ENCODE results near the gene CAMTA1.
"Not testable (repeated sequence)": the region's sequence is repeated elsewhere in the genome, so short reads cannot be mapped to it uniquely, and the experiment has no call there.

The CAMTA1 gene, protein sequence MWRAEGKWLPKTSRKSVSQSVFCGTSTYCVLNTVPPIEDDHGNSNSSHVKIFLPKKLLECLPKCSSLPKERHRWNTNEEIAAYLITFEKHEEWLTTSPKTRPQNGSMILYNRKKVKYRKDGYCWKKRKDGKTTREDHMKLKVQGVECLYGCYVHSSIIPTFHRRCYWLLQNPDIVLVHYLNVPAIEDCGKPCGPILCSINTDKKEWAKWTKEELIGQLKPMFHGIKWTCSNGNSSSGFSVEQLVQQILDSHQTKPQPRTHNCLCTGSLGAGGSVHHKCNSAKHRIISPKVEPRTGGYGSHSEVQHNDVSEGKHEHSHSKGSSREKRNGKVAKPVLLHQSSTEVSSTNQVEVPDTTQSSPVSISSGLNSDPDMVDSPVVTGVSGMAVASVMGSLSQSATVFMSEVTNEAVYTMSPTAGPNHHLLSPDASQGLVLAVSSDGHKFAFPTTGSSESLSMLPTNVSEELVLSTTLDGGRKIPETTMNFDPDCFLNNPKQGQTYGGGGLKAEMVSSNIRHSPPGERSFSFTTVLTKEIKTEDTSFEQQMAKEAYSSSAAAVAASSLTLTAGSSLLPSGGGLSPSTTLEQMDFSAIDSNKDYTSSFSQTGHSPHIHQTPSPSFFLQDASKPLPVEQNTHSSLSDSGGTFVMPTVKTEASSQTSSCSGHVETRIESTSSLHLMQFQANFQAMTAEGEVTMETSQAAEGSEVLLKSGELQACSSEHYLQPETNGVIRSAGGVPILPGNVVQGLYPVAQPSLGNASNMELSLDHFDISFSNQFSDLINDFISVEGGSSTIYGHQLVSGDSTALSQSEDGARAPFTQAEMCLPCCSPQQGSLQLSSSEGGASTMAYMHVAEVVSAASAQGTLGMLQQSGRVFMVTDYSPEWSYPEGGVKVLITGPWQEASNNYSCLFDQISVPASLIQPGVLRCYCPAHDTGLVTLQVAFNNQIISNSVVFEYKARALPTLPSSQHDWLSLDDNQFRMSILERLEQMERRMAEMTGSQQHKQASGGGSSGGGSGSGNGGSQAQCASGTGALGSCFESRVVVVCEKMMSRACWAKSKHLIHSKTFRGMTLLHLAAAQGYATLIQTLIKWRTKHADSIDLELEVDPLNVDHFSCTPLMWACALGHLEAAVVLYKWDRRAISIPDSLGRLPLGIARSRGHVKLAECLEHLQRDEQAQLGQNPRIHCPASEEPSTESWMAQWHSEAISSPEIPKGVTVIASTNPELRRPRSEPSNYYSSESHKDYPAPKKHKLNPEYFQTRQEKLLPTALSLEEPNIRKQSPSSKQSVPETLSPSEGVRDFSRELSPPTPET (N-terminal part only)

GRCh38 chr1:6785318-6785727 is at the start of gene CAMTA1:
TSS of gene CAMTA1 (plus strand) at chr1:6785454. CDS start at chr1:6785531, 77 bp downstream.
- no peak for DNase-seq

DNA sequence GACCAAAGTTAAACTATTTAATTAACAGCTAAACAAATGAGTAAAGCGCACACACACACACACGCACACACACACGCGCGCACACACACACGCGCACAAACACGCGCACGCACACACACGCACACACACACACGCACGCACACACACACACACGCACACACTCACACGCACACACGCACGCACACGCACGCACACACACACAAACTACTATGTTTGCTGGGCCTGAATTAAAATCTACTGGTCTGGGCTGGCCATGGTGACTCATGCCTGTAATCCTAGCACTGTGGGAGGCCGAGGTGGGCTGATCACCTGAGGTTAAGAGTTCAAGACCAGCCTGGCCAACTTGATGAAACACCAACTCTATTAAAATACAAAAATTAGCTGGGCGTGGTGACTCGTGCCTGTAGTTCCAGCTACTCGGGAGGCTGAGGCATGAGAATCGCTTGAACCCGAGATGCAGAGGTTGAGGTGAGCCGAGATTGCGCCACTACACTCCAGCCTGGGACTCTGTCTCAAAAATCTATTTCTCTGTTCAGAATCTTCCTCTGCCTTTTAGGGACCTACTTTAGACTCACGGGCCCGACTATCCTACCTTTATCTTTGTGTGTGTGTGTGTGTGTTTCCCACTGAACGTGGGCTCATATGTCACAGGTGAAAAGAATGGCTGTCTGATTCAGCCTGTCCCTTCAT is 46.1 kb upstream of the CAMTA1 start:
- no peak for DNase-seq

- DNase-seq: not testable (repeated sequence)
Observed at GRCh38 chr1:6742676-6743188, 42.5 kb upstream of the CAMTA1 start.

- no peak for DNase-seq
Observed at GRCh38 chr1:6743189-6744101, 41.8 kb upstream of the CAMTA1 start.

- no peak for DNase-seq
Observed at GRCh38 chr1:6745073-6745472, 40.2 kb upstream of the CAMTA1 start.

GRCh38 chr1:6747674-6748073 is 37.6 kb upstream of the CAMTA1 start:
- DNase-seq: no peak

DNA sequence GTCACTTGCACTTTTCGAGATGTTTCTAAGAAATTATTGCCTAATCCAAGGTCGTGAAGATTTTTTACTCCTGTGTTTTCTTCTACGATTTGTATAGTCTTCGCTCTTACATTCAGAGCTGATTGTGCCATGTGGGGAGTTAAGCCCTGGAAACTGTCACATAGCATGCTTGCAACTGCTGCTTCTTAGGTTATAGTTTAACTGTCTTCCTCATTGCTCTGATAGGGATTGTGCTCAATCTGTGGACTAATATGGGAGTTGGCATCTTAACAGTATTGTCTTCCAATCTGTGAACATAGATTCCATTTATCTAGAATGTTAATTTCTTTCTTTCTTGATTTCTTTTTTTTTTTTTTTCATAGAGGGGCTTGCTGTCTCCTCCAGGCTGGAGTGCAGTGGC is 34.8 kb upstream of the CAMTA1 start:
- DNase-seq: no peak

DNA sequence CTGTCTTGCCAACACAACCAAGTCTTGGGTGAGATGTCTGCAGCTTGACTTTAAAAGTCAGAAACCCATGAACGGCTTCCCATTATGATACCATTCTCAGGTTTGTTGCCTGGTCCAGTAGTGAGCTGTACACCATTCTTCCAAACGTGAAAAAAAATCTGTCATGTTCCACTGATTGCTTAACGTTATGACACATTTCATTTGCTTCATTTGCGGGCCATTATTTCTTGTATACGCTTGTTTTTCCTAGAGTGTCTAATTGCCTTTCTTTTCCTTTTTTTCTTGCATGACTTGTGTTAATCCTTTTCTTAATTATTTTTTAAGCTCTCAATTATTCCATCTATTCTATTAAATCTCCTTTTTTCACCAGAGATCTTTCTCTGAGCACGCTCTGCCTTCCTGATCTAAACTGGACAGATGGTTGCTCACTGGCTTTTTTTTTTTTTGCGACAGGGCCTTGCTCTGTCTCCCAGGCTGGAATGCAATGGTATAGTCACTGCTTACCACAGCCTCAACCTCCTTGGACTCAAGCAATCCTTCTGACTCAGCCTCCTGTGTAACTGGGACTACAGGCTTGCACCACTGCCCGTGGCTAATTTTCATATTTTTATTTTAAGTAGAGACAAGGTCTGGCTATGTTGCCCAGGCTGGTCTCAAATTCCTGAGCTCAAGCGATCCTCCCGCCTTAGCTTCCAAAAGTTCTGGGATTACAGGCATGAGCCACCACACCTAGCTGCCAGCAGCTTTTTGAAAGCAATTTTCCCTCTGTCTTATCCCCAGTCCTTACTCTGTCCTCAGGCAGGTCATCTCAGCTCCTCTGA is 31.7 kb upstream of the CAMTA1 start:
- no peak for DNase-seq

- no peak for DNase-seq
Observed at GRCh38 chr1:6756457-6756856, 28.8 kb upstream of the CAMTA1 start.

GRCh38 chr1:6757719-6758435 is 27.4 kb upstream of the CAMTA1 start:
- DNase-seq: no peak

- DNase-seq: no peak
Observed at GRCh38 chr1:6761196-6761737, 24.0 kb upstream of the CAMTA1 start.

DNA sequence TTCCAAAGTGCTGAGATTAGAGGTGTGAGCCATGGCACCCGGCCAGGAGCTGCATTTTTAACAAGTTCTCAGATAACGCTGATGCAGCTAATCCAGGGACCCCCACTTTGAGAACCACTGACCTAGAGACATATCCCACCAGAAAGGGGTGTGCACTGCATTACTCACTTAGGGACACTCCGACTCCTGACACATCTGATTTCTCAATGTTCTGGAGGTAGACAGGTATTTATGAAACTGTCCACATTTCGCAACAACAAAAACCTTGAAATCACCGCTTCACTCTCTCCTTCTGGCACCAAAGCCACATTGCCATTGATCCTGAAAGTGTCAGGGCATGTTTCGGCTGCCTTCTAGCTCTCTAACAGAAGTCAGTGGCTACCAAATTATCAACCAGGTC is 23.2 kb upstream of the CAMTA1 start:
- DNase-seq: no peak

GRCh38 chr1:6770751-6771440 is 14.4 kb upstream of the CAMTA1 start:
- no peak for DNase-seq

DNA sequence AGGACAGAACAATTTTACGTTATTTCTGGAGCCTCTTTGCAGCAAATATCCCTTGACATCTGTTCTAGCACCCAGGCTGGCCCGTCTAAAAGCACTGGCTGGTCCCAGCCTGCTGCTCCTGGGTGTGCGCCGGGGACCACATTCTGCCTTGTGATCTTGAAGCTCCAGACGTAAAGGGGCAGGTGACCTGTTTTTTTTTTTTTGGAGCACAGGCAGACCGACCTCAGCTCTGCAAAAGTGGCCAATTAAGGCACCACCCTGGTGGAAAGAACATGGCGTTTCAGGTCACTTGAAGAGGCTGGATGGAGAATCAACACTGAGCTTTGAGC is 13.8 kb upstream of the CAMTA1 start:
- DNase-seq: no peak

- DNase-seq: no peak
Observed at GRCh38 chr1:6774381-6774780, 10.9 kb upstream of the CAMTA1 start.

GRCh38 chr1:6775261-6776043 is 9.8 kb upstream of the CAMTA1 start:
- DNase-seq: no peak

DNA sequence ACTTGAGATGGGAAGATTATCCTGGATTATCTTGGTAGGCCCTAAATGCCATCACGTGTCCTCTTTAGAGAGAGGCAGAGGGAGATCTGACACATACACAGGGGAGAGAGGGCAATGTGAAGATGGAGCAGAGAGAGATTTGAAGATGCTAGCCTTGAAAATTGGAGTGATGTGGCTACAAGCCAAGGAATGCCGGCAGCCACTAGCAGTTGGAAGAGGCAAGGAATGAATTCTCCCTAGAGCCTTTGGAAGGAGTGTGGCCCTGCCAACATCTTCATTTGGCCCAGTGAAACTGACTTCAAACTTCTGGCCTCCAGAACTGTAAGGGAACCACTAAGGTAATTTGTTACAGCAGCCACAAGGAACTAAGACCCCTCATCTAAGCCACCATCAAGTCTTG is 8.9 kb upstream of the CAMTA1 start:
- no peak for DNase-seq

GRCh38 chr1:6776895-6777294 is 8.4 kb upstream of the CAMTA1 start:
- DNase-seq: no peak

All from NCI-H1105 treated with DMSO at 0.1 percent for 48 hours (cell line).